SKM-1 treated with dmso at 0.1 percent for 144 hours (cell line): Measurements from ENCODE around the gene B4GALT5.

Source experiments
- DNase-seq: peaks from one replicate; lab custom pipeline; 2025; ENCODE audit not compliant: unreplicated experiment; lab: John Stamatoyannopoulos, UW

B4GALT5 gene

GRCh38 chr20:49659056-49659455 lies 54.6 kb downstream of the B4GALT5 start:
- no peak for DNase-seq

DNA sequence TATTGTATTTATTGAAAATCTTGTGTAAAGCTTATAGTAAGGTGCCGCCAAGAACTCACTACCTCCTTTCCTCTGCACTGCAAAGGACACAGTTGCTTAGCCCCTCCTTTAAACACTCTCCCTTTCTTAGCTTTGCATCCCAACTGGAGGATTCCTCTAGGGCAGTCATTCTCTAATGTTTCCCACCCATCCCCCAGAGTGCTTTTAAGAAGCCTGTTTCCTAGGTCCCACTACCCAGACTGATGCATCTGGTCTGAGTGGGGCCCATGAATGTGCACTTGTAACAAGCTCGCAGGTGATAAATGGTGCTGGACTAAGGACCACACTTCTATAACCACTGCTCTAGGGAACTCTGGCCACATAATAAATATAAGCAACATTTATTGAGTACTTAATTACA lies 55.2 kb downstream of the B4GALT5 start:
- DNase-seq: no peak

- no peak for DNase-seq
These were observed 56.4 kb downstream of the B4GALT5 start for GRCh38 chr20:49657118-49657901.

DNA sequence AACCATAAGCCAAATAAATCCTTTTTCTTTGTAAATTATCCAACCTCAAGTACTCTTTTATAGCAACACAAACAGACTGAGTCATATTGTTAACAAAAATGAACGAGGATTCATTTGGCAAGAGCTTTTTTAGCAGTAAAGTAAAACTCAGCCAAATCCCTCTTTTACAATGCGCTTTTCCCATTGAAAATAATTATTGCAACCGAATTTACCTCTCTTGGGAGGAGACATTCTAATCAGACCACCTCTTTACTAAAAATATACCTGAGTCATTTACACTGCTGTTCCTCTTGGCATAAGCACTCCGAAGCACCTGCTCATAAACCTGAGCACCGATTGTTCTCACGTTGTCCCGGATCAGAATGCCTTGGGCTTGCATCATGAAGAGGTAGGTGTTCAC lies 57.4 kb downstream of the B4GALT5 start:
- DNase-seq: no peak

DNA sequence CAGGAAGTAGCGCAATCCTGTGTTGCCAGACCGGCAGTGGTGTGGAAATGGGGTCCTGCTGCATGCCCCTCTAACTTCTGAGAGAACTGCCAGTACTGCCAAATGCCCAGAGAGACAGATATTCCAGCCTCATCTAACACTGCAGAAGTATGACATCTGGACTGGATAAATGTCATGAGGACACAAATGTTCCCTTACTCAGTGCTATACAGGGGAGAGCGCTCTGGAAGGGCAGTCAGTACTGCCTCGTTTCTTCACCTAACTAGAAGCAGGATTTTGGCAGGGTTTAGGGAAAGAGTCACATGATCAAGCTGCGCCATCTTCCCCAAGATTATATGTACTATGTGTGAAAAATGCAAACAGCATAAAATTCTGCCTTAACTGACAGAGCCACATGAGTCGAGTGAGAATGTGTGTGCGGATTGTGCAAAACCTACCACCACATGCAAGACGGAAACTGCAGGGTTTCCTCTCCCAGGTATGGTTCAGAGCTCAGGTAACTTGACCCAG lies 59.7 kb downstream of the B4GALT5 start:
- no peak for DNase-seq

DNA sequence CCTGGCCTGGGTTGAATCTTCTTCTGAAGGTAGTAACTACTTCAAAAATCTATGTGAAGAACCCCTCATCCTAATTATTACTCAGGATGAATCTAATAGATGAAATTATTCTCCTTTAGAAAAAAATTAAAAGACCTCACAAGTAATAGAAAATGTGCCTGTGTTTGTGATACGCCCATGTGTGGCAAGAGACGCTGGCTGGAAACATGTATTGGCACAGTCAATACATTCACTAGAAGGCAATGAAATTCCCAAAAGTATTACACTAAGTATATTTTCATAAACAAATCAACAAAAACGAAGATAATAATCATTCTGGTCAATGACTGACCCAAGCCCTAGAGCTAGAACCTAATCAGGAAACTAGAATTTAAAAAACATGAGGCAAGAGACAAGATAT lies 64.0 kb downstream of the B4GALT5 start:
- no peak for DNase-seq

GRCh38 chr20:49647550-49647949 lies 66.1 kb downstream of the B4GALT5 start:
- no peak for DNase-seq

DNA sequence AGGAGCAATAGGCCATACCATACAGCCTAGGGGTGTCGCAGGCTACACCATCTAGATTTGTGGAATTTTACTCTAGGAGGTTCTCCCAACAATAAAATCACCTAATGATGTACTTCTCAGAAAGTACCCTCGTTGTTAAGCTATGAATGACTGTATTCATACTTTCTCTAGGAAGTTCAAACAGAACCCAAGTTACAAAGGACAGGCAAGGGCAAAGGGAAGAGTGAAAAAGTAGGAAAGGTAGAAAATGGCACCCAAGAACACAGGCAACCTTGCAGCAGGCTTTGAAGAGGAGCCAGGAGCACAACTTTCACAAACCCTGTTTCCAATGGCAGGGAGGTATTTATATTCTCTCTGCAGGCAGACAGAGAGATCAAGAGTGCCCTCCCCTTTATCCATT lies 67.2 kb downstream of the B4GALT5 start:
- no peak for DNase-seq

DNA sequence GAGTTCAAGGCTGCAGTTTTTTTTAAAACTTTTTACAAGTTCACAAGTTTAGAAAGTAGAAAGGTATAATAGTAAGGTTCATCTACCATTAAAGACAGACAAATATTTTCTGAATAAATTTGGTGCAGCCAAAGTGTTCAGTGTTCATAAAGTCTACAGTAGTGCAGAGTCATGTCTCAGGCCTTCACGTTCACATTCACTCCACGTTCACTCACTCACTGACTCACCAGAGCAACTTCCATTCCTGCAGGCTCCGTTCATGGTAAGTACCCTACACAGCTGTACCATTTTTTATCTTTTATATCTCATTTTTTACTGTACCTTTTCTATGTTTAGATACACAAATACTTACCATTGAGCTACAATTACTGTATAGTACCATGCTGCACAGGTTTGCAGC lies 67.6 kb downstream of the B4GALT5 start:
- no peak for DNase-seq

DNA sequence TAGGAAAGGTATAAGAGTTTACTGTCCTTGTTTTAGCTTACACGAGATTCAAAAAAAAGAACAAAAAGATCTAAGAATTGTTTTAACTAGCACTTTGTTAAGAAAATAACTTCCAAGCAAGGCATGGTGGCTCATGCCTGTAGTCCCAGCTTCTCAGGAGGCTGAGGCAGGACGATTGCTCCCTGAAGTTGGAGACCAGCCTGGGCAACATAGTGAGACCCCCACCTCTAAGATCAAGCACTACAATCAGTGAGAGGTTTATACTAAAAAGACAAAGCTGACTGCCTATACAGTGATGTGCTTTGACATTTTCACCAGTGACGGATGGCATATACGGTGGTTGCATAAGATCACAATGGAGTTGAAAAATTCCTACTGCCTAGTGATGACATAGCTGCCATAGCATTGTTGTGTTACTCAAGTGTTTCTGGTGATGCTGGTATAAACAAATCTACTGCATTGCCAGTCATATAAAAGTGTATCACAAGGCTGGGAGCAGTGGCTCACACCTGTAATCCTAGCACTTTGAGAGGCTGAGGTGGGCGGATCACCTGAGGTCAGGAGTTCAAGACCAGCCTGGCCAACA lies 68.6 kb downstream of the B4GALT5 start:
- DNase-seq: no peak

DNA sequence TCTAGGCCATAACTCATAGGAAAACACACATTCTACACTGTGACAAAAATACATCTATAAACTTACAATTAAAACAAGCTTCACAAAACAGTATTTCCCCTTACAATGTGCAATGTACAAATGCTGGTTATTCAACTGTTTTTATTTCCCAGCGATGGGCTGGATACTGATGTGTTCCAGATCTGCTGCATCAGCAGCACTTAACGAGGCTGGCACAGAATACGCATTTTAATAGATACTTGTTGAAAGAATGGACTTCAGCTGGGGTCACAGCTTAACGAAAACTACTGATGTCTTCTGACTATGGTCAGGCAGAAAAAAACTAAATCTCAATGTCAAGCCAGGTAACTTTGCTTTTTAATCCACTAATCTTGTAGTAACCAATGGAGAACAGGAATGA lies 70.9 kb downstream of the B4GALT5 start:
- DNase-seq: no peak

DNA sequence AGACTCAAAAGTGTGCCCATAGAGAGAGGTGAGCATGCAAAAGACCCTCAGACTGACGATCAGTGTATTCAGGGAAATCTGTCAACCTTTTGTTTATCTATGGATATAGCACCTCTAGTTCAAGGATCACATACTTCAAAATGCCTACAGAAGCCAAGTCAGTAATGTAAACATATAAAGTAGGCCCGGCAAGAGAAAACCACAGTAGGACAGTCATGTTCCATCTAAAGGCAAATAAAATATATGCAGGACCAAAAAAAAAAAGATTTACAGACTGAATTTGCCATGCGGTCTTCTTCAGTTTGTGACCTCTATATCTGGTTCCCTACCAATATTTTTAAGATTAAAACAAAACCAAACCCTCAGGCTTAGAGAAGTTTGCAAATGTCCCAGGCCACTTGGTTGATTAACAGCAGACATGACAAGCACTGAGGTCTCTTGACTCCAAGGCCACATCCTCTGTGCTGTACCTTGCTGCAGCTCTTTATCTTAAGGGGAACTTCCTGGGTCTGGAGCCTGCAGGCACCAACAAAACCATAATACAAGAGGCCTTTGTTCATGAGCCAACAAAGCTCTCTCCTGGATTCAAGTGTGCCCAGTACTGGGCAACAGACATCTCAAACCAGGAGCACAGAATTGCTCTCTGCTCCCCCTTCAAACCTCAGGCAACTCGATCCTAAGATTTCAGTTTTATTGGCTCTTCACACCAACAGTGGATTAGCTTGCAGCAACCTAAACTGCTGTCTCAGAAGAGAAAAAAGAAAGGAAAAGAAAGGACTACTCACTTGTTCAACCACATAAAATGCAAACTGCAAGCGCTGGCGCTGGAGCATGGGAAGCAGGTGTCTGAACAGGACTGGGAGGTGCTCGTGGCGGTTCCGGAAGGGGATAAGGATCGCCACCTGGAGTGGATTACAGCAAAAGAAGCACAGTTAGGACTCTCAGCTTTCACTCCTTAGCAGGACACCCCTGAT lies 71.7 kb downstream of the B4GALT5 start:
- no peak for DNase-seq

DNA sequence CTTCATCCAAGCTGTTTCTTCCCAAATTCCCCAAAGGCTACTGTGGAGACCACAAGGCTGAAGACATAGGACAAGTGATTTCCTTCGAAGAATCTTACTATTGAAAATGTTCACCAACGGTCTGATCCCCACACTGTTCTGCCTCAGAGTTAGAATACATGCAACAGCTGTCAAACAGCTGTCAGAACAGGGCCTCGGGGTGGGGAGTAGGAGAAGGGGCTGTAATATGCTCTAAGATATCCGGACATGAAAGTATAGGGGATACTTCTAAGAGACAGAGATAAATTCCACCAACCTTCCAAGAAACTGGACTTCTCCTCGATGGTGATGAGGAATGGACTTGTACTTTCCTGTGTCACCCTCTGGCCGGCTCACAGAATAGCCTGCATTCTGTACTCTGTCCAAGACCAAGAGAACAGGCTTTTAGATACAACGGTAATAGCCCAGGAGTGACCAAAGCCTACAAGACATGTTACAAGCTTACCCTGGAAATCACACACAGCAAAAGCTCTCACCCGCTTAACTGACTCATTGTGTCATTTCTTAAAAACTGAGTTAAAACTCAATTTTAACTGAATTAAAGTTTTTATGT lies 76.5 kb downstream of the B4GALT5 start:
- DNase-seq: no peak

DNA sequence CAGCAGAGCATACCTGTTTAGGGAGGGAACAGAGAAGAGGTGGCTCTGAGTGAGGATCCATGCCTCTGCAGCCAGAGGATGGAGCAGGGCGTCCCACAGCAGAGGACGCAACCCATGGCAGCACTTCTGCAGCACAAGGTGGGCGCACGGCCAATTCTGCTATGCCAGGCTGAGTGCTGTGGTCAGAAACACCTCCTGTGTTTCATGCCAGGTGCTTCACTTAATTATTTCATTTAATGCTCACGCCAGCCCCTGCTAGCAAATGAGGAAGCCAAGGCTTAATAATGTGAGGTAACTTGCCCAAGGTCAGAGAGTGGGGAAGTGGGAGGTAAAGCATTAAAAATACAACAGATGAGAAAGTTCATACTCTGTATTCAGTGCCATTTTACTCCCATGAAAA lies 77.2 kb downstream of the B4GALT5 start:
- DNase-seq: no peak

DNA sequence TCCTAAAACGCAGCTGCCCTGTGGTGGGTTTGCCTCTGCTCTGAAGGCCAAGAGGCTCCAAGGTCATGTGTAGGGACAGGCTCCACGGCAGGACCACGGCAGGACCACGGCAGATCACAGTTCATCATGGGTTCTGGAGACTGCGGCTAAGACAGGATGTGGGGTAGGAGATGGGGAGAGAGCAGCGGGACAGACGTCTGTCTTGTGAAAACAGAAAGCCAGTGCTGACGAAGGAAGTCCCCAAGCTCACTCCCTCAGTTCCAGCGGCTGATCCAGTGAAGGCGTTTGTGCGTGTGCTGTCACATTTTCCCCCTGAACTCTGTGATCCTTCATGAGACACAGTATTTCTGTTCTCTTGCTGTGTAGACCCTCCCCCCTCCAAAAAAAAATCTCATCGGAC lies 77.8 kb downstream of the B4GALT5 start:
- no peak for DNase-seq

- DNase-seq: no peak
These were observed 78.5 kb downstream of the B4GALT5 start for GRCh38 chr20:49635166-49635565.

- no peak for DNase-seq
These were observed 79.6 kb downstream of the B4GALT5 start for GRCh38 chr20:49634116-49634515.

GRCh38 chr20:49633643-49634042 lies 80.0 kb downstream of the B4GALT5 start:
- no peak for DNase-seq

DNA sequence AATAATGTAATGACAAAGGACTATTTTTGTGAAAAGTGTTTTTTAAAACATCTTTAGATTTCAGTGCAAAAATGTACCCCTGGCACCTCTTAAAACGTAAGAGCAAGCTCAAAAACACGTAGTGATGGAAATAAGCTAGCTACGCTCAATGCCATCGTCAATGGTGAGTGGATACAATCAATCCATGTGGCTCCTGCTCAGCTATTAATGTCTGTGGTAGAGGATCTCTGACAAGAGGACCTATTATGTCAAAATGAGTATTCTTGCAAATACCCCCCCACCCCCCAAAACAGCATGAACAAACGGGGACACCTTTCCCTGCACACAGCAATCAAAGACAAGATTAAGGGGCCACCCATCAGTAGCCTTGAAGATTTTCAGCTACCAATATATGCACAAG lies 80.7 kb downstream of the B4GALT5 start:
- no peak for DNase-seq

GRCh38 chr20:49631856-49632418 lies 81.7 kb downstream of the B4GALT5 start:
- DNase-seq: no peak
